Panc1 (cell line): ENCODE data around the gene IMPG1.

Experiments used
- CTCF ChIP-seq: fragments of 450-650 bp; IDR thresholded peaks from 2 replicates; pipeline ENCODE4 v1.5.1; 2017; ENCODE audit warnings: mild to moderate bottlenecking
- REST ChIP-seq, 2 experiments: IDR thresholded peaks; 2 replicates each; pipeline ENCODE4 v1.6.1; 2011 to 2012; ENCODE audit warnings: low read depth in 2 of 2, control low read depth in 1 of 2, low read length in 1 of 2, mild to moderate bottlenecking in 1 of 2, moderate library complexity in 1 of 2; ENCODE audit not compliant: insufficient read depth in 1 of 2
- TCF7L2 ChIP-seq: IDR thresholded peaks from 2 replicates; pipeline ENCODE4 v1.6.1; 2011; ENCODE audit warnings: mild to moderate bottlenecking, low read depth, low read length, inconsistent platforms

DNA sequence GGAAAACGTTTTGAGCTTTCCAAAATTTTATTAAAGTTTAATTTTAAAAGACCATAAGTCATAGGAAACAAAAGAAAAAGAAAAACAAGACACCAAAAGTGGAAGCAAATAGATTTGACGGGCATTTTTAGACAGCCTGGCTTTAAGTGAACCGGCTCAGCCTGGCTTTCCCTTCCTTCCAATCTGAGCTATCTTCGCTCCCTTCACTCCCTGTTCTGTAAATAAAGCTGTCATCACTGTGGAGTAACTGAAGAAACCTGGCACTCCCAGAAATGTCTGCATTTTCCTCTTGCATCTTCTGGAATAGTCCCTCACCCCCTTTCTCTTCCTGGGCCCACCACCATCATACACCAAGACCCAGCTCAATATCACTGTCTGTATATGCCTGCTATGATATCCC is 131.9 kb downstream of the IMPG1 start:
- TF ChIP-seq CTCF (no peak), REST (IDR thresholded peaks at IDR 0.05; ENCODE audit: insufficient read depth in 1 of 2, low read depth in 2 of 2, low read length in 1 of 2) (no peak), TCF7L2 (no peak)
